ENCODE results near the gene C14orf180.

DNA sequence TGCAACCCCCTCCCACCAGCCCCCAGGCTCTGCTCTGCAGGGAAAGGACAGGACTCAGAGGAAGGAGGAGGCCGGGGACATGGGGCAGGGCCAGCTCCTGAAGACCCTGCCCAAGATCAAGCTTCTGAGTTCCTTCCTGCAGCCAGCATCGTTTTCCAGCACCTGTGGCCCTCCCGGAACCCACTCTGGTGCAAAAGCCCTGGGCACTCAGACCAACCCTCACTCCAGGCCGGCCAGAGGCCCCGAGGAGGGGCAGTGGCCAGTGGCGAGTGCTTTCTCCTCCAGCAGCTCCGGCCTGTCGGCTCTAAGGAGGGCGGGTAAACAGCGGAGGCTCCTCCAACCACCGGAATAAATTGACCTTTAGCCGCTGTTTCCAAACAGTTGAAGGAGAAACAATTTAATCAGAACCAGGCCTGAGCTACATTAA is 14.2 kb downstream of the C14orf180 start:
- TF ChIP-seq GATA3 (IDR thresholded peaks at IDR 0.05; ENCODE audit: low read depth, low read length): no peak
- no peak for TF ChIP-seq GATA2 (IDR thresholded peaks at IDR 0.05; ENCODE audit: low read depth, low read length)

All from SH-SY5Y (cell line).